ENCODE measurements around the gene ORC4. TPM values are rescaled to one million over a fixed set of nuclear protein-coding genes. Genes with fewer than 3 reads are reported as not detected.

Gene ORC4
- total and polyA plus RNA-seq, 2 of the 8 experiments (the other 6 are each of a cell fraction or from before 2014, with no cell fraction given): 22.7 to 63.7 TPM

DNA sequence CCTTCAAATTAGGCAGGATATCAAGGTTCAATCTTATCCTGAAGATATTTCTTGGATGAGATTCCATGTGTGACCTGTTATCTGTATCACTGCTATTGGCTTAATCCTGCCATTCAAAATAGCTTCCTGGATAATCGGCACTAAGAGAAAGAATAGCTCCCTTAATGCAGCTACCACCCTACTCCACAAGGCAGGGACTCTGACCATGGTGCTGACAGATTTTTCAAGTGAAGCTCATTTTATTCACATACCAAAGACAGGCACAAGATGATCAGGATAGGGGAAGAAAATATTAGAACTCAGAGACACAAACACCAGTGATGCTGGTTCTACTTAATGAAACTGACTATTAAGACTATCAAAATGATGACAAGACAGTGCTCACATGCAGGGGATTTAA, 74.9 kb downstream of the ORC4 start:
- Histone ChIP-seq H3K27ac (ENCODE audit: low read depth, low read length) (no peak overlapping the region), H2AK5ac (ENCODE audit: low read depth, low read length) (no peak overlapping the region), H3K14ac (ENCODE audit: insufficient read length) (no peak overlapping the region), H2BK15ac (ENCODE audit: low read length) (no peak overlapping the region), H4K20me1 (replicated peaks in 1 of 2; ENCODE audit: control insufficient read depth in 1 of 2, insufficient read depth in 2 of 2, low read length in 2 of 2) (no peaks in the 10 kb centered on the region), H3K79me1 (ENCODE audit: low read depth, low read length) (no peaks in the 10 kb centered on the region), H3K4ac (replicated peaks; ENCODE audit: insufficient read length, low read depth, low read length) (no peak overlapping the region), H2BK120ac (replicated peaks; ENCODE audit: low read depth, low read length) (no peak overlapping the region), H2BK20ac (ENCODE audit: low read length) (no peak overlapping the region), H3K56ac (replicated peaks; ENCODE audit: insufficient read length, low read depth, low read length) (no peak overlapping the region), H4K8ac (ENCODE audit: extremely low read depth, insufficient read depth, low read length) (no peak overlapping the region), H3K23me2 (ENCODE audit: low read depth, low read length) (no peaks in the 10 kb centered on the region), H3K36me3 (ENCODE audit: control insufficient read depth in 2 of 4, insufficient read depth in 4 of 4, low read length in 3 of 4) (peaks cover 0 to 23% (median 1%) of the 10 kb centered on the region in 4 experiments; a peak in 2 of 8 replicates), H3K27me3 (replicated peaks in 1 of 4; ENCODE audit: control insufficient read depth in 3 of 4, extremely low read depth in 1 of 4, insufficient read depth in 3 of 4, low read length in 3 of 4) (no peaks in the 10 kb centered on the region), H3K18ac (ENCODE audit: extremely low read depth, low read length) (no peak overlapping the region), H2AFZ (ENCODE audit: low read length) (no peak overlapping the region), H4K5ac (ENCODE audit: insufficient read length, low read depth, low read length) (no peak overlapping the region), H2BK5ac (ENCODE audit: low read depth, low read length) (no peak overlapping the region), H3K4me1 (replicated peaks in 1 of 4; ENCODE audit: control insufficient read depth in 3 of 4, insufficient read depth in 4 of 4, low read length in 3 of 4) (no peaks in the 10 kb centered on the region), H2BK12ac (ENCODE audit: low read depth, low read length) (no peak overlapping the region), H3K4me3 (ENCODE audit: extremely low read depth in 1 of 4, insufficient read depth in 2 of 4, low read depth in 3 of 4, low read length in 4 of 4) (no peak overlapping the region), H3K9me3 (ENCODE audit: insufficient read depth in 2 of 2, low read depth in 1 of 2, low read length in 1 of 2) (no peaks in the 10 kb centered on the region), H3K9ac (replicated peaks in 1 of 4; ENCODE audit: extremely low read depth in 1 of 4, low read depth in 3 of 4, low read length in 3 of 4) (no peak overlapping the region), H3K79me2 (ENCODE audit: control insufficient read depth in 1 of 2, insufficient read depth in 2 of 2, low read length in 2 of 2) (no peaks in the 10 kb centered on the region), H3K23ac (ENCODE audit: insufficient read length) (no peak overlapping the region), H4K91ac (replicated peaks; ENCODE audit: insufficient read length, low read length) (no peak overlapping the region), H3K4me2 (ENCODE audit: insufficient read depth in 1 of 2, low read depth in 2 of 2, low read length in 2 of 2) (no peak overlapping the region)
- 100% methylated on average over 1 of the region's 1 CpG; no CpG with 5 or more reads in 1 of the 2 experiments for WGBS, 2 experiments (ENCODE audit: extremely low coverage in 1 of 2, insufficient coverage in 1 of 2, insufficient read length in 1 of 2, insufficient replicate concordance in 2 of 2, low coverage in 1 of 2, low lambda C conversion rate in 2 of 2, missing lambda C conversion rate in 1 of 2)
- ChIA-PET CTCF (ENCODE audit: partially characterized antibody) (interaction anchor here (0.6 to 1.5 kb wide), 3 partner anchors 9 to 313 kb away, joined by 3 to 6 read pairs (median 5); no protein-coding TSS in a partner anchor), POLR2A (ENCODE audit: partially characterized antibody) (no interaction called here)
- no peak for FAIRE-seq
- no peak for DNase-seq (ENCODE audit: low read depth in 1 of 2, low spot score in 2 of 2)
- TF ChIP-seq CBX5 (IDR thresholded peaks at IDR 0.05; ENCODE audit: low read depth, low read length): no peak
- TF ChIP-seq NANOG (IDR thresholded peaks at IDR 0.05; ENCODE audit: insufficient read depth, low read depth, low read length, poor library complexity, severe bottlenecking): no peak
- TF ChIP-seq SP1 (IDR thresholded peaks at IDR 0.05; ENCODE audit: low read depth, low read length): no peak
- TF ChIP-seq SP2 (IDR thresholded peaks at IDR 0.05; ENCODE audit: low read length): no peak
- no peak for TF ChIP-seq PHF8 (conservative IDR thresholded peaks at IDR 0.05; ENCODE audit: low read depth, low read length)
- TF ChIP-seq CHD2 (IDR thresholded peaks at IDR 0.05; ENCODE audit: low read length): no peak
- no peak for TF ChIP-seq HDAC2 (IDR thresholded peaks at IDR 0.05; ENCODE audit: borderline replicate concordance in 1 of 2, low read depth in 2 of 2, low read length in 2 of 2)
- TF ChIP-seq YY1 (IDR thresholded peaks at IDR 0.05; ENCODE audit: low read depth, low read length): no peak
- no peak for TF ChIP-seq E2F6 (IDR thresholded peaks at IDR 0.05)
- TF ChIP-seq SAP30 (IDR thresholded peaks at IDR 0.05; ENCODE audit: insufficient read depth, insufficient replicate concordance, low read length): no peak
- no peak for TF ChIP-seq MAFK (IDR thresholded peaks at IDR 0.05; ENCODE audit: low read depth, low read length)
- TF ChIP-seq FOSL1 (IDR thresholded peaks at IDR 0.05; ENCODE audit: insufficient read depth, low read depth, low read length): no peak
- no peak for TF ChIP-seq SIN3A (conservative IDR thresholded peaks at IDR 0.05 in 1 of 2, IDR thresholded peaks at IDR 0.05 in 1 of 2; ENCODE audit: low read depth in 1 of 2, low read length in 2 of 2)

Measured in H1 (cell line).